Activated naive CD8-positive, alpha-beta T cell treated with anti-CD3 and anti-CD28 coated beads, Interleukin-2, amount 50 U/mL, for 24 hours (primary cell): ENCODE data around the gene HCN3.
A peak's percentile ranks its signal among the peaks of the same experiment; 100 is the strongest.
"Not testable (repeated sequence)": the region's sequence is repeated elsewhere in the genome, so short reads cannot be mapped to it uniquely, and the experiment has no call there.

Experiments
- ATAC-seq: fragments of 150-1000 bp; cut with Tn5 transposase; one replicate; pipeline ENCODE4 v1.10.0; 2021
- DNase-seq: peaks from one replicate; pipeline ENCODE4 v3.0.0; 2021
- H3K27ac Mint-ChIP-seq: one replicate; pipeline ENCODE4 v1.8.0; 2021; ENCODE audit warnings: mild to moderate bottlenecking, mixed read lengths
- H3K27me3 Mint-ChIP-seq: one replicate; pipeline ENCODE4 v1.8.0; 2021; ENCODE audit warnings: mixed read lengths
- H3K36me3 Mint-ChIP-seq: one replicate; pipeline ENCODE4 v1.8.0; 2021; ENCODE audit warnings: low read depth, mixed read lengths
- H3K4me1 Mint-ChIP-seq: one replicate; pipeline ENCODE4 v1.8.0; 2021; ENCODE audit warnings: mixed read lengths
- H3K4me3 Mint-ChIP-seq: one replicate; pipeline ENCODE4 v1.8.0; 2021; ENCODE audit warnings: mild to moderate bottlenecking, moderate library complexity, mixed read lengths
- H3K9me3 Mint-ChIP-seq: one replicate; pipeline ENCODE4 v1.8.0; 2021; ENCODE audit warnings: mixed read lengths

HCN3 gene

DNA sequence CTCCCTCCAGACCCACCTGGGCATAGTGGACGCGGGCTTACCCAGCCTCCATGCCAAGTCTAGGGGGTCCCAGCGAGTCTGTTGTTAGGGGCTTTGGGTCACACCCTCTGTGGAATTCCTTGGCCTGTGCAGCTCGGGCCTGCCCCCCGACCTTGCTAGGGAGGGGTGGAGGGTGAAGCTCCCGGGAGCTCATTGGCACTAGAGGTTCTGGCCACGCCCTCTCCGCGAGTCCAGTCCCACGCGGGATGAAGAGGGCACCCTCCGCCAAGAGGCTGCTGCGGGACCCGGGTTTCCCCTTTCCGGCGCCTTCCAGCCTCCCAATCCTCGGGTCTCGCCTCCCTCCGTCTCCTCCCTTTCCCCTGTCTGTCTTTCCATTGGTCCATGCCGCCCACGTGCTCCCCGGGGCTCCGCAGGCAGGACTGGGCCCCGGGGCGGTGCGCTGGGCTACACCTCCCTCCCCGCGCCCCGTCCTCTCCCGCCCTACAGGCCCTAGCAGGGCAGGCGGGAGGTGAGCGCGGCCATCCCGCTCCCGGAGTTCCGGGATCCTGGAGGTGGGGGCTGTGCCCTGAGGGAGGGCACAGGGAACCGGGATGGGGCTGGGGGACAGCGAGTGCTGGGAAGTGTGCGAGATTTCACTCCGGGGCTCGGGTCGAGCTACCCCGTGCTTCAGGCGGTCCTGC is 46.9 kb downstream of the HCN3 start:
- no peaks in the 10 kb centered on the region for H3K9me3 Mint-ChIP-seq
- H3K4me3 Mint-ChIP-seq, result peak overlapping the region; percentile 81
- ATAC-seq (peak; percentile 82), DNase-seq (peak; percentile 94)
- peak overlapping the region; percentile 77 for H3K27ac Mint-ChIP-seq
- no peaks in the 10 kb centered on the region for H3K27me3 Mint-ChIP-seq
- peaks cover 33% of the 10 kb centered on the region for H3K4me1 Mint-ChIP-seq
- H3K36me3 Mint-ChIP-seq, result peaks cover 11% of the 10 kb centered on the region

DNA sequence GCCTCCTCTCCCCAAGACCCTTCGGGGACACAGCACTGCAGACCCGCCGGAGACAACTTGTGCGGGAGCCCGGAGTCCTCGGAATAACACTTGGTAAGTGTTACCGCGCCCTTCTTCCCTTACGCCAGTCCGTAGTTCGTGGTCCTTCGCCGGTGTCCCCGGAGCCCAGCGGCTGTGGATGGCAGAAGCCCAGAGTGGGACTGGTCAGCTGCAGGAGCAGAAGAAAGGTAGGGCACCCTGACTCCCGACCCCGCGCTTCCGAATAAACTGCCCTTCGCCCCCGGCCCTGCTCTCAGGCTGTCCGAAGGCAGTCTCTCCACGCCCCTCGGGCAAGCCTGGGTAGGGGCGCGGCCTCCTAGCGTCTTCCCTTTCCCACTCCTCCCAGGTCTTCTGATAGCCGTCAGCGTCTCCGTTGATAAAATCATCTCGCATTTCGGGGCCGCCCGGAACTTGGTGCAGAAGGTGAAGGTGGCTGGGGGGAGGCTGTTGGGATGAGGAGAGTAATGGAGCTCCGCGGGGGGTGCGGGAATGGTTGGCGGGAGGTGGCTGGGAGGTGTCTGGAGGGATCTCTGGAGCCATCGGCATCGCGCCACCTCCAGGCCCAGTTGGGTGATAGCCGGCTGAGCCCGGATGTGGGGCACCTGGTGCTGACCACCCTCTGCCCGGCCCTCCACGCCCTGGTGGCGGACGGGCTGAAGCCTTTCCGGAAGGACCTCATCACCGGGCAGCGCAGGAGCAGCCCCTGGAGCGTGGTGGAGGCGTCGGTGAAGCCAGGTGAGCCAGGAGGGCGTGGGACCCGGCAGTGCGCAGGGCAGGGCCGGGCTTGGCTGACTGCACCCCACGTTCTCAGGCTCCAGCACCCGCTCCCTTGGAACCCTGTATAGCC is 47.7 kb downstream of the HCN3 start:
- peak overlapping the region; percentile 81 for H3K4me3 Mint-ChIP-seq
- H3K9me3 Mint-ChIP-seq, result no peaks in the 10 kb centered on the region
- peaks cover 33% of the 10 kb centered on the region for H3K4me1 Mint-ChIP-seq
- ATAC-seq, result no peak
- peaks cover 8% of the 10 kb centered on the region for H3K36me3 Mint-ChIP-seq
- DNase-seq, result peak; percentile 33
- H3K27ac Mint-ChIP-seq, result peak overlapping the region; percentile 56
- no peaks in the 10 kb centered on the region for H3K27me3 Mint-ChIP-seq

DNA sequence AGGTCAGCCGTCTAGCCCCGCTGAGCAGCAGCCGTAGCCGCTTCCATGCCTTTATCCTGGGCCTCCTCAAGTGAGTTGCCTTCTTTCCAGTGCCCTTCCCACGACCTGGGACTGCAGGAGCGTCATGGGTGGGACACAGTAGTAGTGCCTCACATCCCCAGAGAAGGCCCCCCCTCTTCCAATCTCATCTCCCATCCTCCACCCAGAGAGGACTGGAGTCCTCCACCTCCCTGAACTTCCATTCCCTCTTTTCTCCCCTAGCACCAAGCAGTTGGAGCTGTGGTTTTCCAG is 48.3 kb downstream of the HCN3 start:
- no peak for DNase-seq
- Mint-ChIP-seq H3K27ac (peak overlapping the region; percentile 68), H3K36me3 (peaks cover 8% of the 10 kb centered on the region), H3K9me3 (no peaks in the 10 kb centered on the region), H3K27me3 (no peaks in the 10 kb centered on the region), H3K4me1 (peaks cover 27% of the 10 kb centered on the region), H3K4me3 (peak overlapping the region; percentile 55)
- no peak for ATAC-seq

DNA sequence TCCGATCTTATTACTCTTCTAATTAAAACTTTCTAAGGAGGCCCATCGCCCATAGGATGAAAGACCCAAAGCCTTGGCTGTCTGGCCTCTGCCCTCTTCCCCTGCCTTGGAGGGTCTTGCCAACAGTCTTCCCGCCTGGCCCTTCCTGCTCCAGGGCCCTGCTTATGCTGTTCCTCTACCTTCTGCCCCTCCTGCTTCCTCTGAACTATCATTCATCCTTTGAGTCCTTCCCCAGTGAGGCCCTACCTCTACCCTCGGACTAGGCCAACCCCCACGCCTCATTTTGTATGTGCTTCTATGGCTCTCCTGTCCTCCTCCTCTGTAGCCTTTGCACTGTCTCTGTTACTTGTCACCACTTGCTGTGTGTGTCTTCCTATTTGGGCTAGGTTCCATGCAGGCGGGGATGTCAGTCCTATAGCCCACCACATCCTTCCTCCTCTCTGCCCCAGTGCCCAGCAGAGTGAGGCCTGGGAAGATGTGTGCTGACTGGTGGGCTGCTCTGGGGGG is 48.8 kb downstream of the HCN3 start:
- DNase-seq (no peak), ATAC-seq (no peak)
- Mint-ChIP-seq H3K36me3 (peaks cover 13% of the 10 kb centered on the region), H3K27me3 (no peaks in the 10 kb centered on the region), H3K27ac (peak overlapping the region; percentile 68), H3K4me1 (peaks cover 23% of the 10 kb centered on the region), H3K4me3 (peak overlapping the region; percentile 55), H3K9me3 (no peaks in the 10 kb centered on the region)

DNA sequence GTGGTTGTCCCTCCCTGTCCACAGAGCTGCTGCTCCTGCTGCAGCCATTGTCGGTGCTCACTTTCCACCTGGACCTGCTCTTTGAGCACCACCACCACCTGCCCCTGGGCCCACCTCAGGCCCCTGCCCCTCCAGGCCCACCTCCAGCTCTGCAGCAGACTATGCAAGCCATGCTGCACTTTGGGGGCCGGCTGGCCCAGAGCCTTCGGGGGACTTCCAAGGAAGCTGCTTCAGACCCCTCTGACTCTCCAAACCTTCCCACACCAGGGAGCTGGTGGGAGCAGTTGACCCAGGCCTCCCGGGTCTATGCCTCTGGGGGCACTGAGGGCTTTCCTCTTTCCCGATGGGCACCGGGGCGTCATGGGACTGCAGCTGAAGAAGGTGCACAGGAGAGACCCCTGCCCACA is 49.4 kb downstream of the HCN3 start:
- Mint-ChIP-seq H3K4me3 (no peak overlapping the region), H3K27me3 (no peaks in the 10 kb centered on the region), H3K4me1 (peaks cover 20% of the 10 kb centered on the region), H3K27ac (no peak overlapping the region), H3K36me3 (peaks cover 16% of the 10 kb centered on the region), H3K9me3 (no peaks in the 10 kb centered on the region)
- ATAC-seq, result no peak
- no peak for DNase-seq

DNA sequence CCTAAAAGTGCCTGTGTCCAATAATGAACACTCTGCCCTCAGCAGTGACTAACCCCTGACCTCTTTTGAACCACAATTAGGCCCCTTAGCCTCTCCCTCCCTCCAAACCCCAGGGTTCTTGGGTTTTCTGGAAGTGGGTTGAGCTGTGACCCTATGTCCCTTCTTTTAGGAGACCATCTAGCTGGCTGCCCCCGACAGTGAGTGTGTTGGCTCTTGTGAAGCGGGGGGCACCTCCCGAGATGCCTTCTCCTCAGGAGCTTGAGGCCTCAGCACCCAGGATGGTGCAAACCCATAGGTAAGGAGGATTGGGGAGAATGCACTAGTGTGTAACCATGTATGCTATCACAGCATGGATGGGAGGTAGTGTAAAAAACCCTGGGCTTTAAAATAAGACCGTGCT is 50.7 kb downstream of the HCN3 start:
- ATAC-seq (no peak), DNase-seq (no peak)
- H3K4me3 Mint-ChIP-seq, result no peak overlapping the region
- H3K9me3 Mint-ChIP-seq, result no peaks in the 10 kb centered on the region
- H3K36me3 Mint-ChIP-seq, result peaks cover 16% of the 10 kb centered on the region
- no peak overlapping the region for H3K27ac Mint-ChIP-seq
- H3K4me1 Mint-ChIP-seq, result peaks cover 12% of the 10 kb centered on the region
- no peaks in the 10 kb centered on the region for H3K27me3 Mint-ChIP-seq

DNA sequence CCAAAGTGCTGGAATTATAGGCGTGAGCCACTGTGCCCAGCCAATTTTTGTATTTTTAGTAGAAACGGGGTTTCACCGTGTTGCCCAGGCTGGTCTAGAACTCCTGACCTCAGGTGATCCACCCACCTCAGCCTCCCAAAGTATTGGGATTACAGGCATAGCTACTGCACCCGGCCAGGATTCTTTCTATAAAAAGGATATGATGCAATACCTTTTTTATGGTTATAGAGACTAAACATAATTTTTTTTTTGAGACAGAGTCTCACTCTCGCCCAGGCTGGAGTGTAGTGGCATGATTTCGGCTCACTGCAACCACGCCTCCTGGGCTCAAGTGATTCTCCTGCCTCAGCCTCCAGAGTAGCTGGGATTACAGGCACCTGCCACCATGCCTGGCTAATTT is 51.6 kb downstream of the HCN3 start:
- peaks cover 12% of the 10 kb centered on the region for H3K4me1 Mint-ChIP-seq
- not testable (repeated sequence) for H3K9me3 Mint-ChIP-seq, H3K4me3 Mint-ChIP-seq, ATAC-seq, H3K27me3 Mint-ChIP-seq, DNase-seq, H3K27ac Mint-ChIP-seq
- H3K36me3 Mint-ChIP-seq, result peaks cover 21% of the 10 kb centered on the region

DNA sequence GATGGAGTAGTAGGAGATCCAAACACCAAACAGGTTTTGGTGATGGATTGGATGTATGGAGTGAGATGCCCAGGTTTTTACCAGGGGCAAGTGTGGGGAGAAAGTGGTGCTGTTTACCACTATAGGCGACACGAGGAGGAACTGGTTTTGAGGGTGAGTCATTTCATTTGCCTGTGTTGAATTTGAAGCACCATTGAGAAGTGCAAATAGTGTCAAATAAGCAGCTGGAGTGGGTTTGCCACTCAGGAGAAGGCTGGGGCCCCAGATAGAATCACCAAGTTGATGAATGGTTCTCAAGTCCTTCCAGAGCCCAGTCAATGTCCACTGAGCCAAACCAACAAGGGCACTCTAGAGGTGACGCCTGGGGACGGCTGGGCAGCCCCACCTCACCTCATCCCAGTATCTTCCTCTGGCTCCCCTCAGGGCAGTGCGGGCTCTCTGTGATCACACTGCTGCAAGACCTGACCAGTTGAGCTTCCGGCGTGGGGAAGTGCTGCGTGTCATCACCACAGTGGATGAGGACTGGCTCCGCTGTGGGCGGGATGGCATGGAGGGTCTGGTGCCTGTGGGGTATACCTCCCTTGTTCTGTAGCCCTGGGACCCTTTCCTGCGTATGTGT is 52.8 kb downstream of the HCN3 start:
- H3K36me3 Mint-ChIP-seq, result peaks cover 26% of the 10 kb centered on the region
- H3K4me1 Mint-ChIP-seq, result peaks cover 8% of the 10 kb centered on the region
- no peaks in the 10 kb centered on the region for H3K9me3 Mint-ChIP-seq
- ATAC-seq (peak; percentile 5), DNase-seq (no peak)
- no peak overlapping the region for H3K4me3 Mint-ChIP-seq
- H3K27me3 Mint-ChIP-seq, result no peaks in the 10 kb centered on the region
- no peak overlapping the region for H3K27ac Mint-ChIP-seq

DNA sequence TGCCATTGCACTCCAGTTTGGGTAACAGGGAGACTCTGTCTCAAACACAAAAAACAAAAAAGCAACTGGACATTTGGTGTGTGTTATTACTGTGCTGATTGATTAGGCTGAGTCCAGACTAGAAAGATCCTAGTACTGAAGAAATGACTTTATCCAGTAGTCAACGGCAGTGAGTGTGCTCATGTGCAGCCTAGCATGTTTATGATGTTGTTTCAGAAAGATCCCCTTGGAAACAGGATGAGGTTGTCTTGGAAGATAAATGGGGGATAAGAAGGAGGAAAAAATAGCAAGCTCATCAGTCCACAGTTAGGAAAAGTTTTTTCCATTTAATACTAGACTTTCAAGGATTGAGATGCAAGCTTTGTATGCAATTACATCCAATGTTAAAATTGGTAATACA is 57.7 kb downstream of the HCN3 start:
- Mint-ChIP-seq H3K36me3 (peaks cover 47% of the 10 kb centered on the region), H3K27me3 (no peaks in the 10 kb centered on the region), H3K27ac (no peak overlapping the region), H3K4me3 (no peak overlapping the region), H3K4me1 (peaks cover 3% of the 10 kb centered on the region), H3K9me3 (no peaks in the 10 kb centered on the region)
- ATAC-seq (no peak), DNase-seq (no peak)
